ENCODE data around the gene NPIPB4. TPM values are rescaled to one million over a fixed set of nuclear protein-coding genes. Genes with fewer than 3 reads are reported as not detected.
"Not testable (repeated sequence)": the region's sequence is repeated elsewhere in the genome, so short reads cannot be mapped to it uniquely, and the experiment has no call there.

Gene NPIPB4
- polyA plus RNA-seq, 1 experiment, result 16.8 TPM

- ChIA-PET POLR2A (interaction anchor here (1.3 kb wide), 1 partner anchor 133 kb away, joined by 3 read pairs; the partner anchor contains the start of gene UQCRC2), CTCF (interaction anchor here (0.6 kb wide), 1 partner anchor 777 kb away, joined by 6 read pairs; no protein-coding TSS in a partner anchor)
- DNase-seq (ENCODE audit: low read depth, low spot score), result peak; percentile 18
- not testable (repeated sequence) for H3K9me3 ChIP-seq (ENCODE audit: control insufficient read depth, insufficient read depth, low read length); H3K27me3 ChIP-seq (ENCODE audit: control insufficient read depth, insufficient read depth, low read length)
- H3K4me3 ChIP-seq (ENCODE audit: low read depth, low read length), result peak overlapping the region; percentile 65
- H3K27ac ChIP-seq (ENCODE audit: low read depth, low read length), result peak overlapping the region; percentile 73
Measured at GRCh38 chr16:21820028-21820907, 37.3 kb downstream of the NPIPB4 start.

DNA sequence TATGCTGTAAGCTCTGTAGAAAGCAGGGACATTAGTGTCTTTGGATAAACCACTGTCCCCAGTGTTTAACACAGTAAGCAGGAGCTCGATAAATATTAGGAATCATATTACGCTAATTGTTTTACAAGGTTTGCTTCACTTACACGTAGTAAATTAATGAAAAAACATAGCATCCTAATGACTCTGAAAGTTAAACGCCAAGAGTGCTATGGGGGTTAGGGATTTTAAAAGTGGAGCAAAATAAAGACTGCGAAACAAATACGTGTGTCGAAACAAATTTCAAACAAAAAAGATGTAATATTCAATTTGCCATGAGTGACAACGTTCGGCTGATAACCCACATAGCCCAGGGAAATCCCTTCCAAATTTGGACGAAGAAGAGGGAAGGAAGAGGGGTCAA is 37.9 kb downstream of the NPIPB4 start:
- POLR2A ChIA-PET, result interaction anchor here (1.3 kb wide), 1 partner anchor 134 kb away, joined by 3 read pairs; the partner anchor contains the start of gene UQCRC2
- H3K27ac ChIP-seq (ENCODE audit: low read depth, low read length), result not testable (repeated sequence)
- peak overlapping the region; percentile 65 for H3K4me3 ChIP-seq (ENCODE audit: low read depth, low read length)

GRCh38 chr16:21817012-21817411 is 40.5 kb downstream of the NPIPB4 start:
- CTCF ChIA-PET; H3K27me3 ChIP-seq (ENCODE audit: control insufficient read depth, insufficient read depth, low read length); DNase-seq (ENCODE audit: low read depth, low spot score); H3K27ac ChIP-seq (ENCODE audit: low read depth, low read length); POLR2A ChIA-PET; H3K9me3 ChIP-seq (ENCODE audit: control insufficient read depth, insufficient read depth, low read length); H3K4me3 ChIP-seq (ENCODE audit: low read depth, low read length): not testable (repeated sequence)

More for the DNA sequence above, 37.9 kb downstream of the NPIPB4 start:
- H3K27me3 ChIP-seq (ENCODE audit: control insufficient read depth, insufficient read depth, low read length); DNase-seq (ENCODE audit: low read depth, low spot score); CTCF ChIA-PET; H3K9me3 ChIP-seq (ENCODE audit: control insufficient read depth, insufficient read depth, low read length): not testable (repeated sequence)

DNA sequence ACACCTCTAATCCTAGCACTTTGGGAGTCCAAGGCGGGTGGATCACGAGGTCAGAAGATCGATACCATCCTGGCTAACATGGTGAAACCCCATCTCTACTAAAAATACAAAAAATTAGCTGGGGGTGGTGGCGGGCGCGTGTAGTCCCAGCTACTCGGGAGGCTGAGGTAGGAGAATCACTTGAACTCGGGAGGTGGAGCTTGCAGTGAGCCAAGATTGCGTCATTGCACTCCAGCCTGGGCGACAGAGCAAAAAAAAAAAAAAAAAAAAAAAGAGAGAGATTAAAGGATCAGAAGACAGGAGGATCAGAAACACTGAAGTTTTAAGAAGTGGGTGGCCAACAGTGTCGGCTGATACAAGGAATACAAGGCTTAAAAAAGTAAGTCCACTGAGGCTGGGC is 41.9 kb downstream of the NPIPB4 start:
- H3K9me3 ChIP-seq (ENCODE audit: control insufficient read depth, insufficient read depth, low read length); DNase-seq (ENCODE audit: low read depth, low spot score); H3K27ac ChIP-seq (ENCODE audit: low read depth, low read length); H3K27me3 ChIP-seq (ENCODE audit: control insufficient read depth, insufficient read depth, low read length); H3K4me3 ChIP-seq (ENCODE audit: low read depth, low read length); POLR2A ChIA-PET; CTCF ChIA-PET: not testable (repeated sequence)

DNA sequence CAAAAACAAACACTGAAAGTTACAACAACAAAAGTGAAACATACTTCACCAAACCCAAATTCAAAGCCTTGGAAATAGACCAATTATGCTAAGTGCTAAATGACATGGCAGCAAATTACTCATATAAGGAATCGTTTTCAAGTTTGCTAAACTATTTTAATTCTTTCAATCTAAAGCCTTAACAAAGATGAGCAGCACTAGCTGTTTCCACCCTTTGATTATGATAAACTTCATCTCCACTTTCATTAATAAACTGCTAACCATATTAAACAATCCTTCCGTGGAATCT is 55.2 kb downstream of the NPIPB4 start:
- ChIA-PET CTCF (interaction anchor here (0.6 to 1.2 kb wide), 4 partner anchors 24 to 145 kb away, joined by 3 to 10 read pairs (median 6); no protein-coding TSS in a partner anchor), POLR2A (interaction anchor here (0.6 kb wide), 1 partner anchor 108 kb away, joined by 3 read pairs; no protein-coding TSS in a partner anchor)
- H3K27me3 ChIP-seq (ENCODE audit: control insufficient read depth, insufficient read depth, low read length); H3K4me3 ChIP-seq (ENCODE audit: low read depth, low read length); H3K27ac ChIP-seq (ENCODE audit: low read depth, low read length); H3K9me3 ChIP-seq (ENCODE audit: control insufficient read depth, insufficient read depth, low read length); DNase-seq (ENCODE audit: low read depth, low spot score): not testable (repeated sequence)

DNA sequence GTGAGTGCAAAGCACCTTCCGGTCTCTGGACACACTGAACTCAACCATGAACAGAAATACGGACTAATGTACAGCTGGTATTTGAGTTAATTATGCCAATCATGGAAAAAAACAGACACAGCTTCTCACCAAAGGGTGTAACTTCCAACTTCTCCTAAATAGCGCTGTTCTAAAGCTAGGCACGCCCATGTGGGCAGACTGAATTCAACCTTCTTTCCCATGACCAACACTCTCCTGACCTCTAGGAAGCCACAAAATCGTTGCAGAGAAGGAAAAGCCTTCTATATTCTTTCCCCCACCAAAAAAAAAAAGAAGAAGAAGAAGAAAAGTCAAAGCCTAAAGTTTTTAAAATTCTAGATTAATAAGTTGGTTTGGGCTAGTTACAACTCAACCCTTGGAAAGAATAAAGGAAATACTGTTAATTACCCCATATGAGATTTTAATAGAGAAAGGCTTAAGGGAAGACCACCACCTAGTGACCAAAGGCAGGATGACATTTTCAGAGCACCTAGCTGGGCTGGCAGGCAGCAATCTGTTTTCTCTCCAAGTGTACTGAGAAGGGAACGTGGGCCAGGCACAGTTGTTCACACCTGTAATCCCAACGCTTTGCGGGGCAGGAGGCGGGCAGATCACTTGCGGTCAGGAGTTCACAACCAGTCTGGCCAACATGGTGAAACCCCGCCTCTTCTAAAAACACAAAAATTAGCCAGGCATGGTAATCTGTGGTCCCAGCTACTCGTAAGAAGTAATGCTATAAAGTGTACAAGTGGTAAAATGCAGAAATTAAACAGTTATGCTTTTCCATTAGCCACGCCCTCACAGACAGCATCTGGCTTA is 55.8 kb downstream of the NPIPB4 start:
- not testable (repeated sequence) for H3K27ac ChIP-seq (ENCODE audit: low read depth, low read length); H3K27me3 ChIP-seq (ENCODE audit: control insufficient read depth, insufficient read depth, low read length); H3K4me3 ChIP-seq (ENCODE audit: low read depth, low read length); H3K9me3 ChIP-seq (ENCODE audit: control insufficient read depth, insufficient read depth, low read length)
- CTCF ChIA-PET, result interaction anchor here (0.6 to 1.2 kb wide), 3 partner anchors 35 to 144 kb away, joined by 3 to 10 read pairs (median 7); no protein-coding TSS in a partner anchor
- POLR2A ChIA-PET, result interaction anchor here (0.6 kb wide), 1 partner anchor 108 kb away, joined by 3 read pairs; no protein-coding TSS in a partner anchor
- peak; percentile 24 for DNase-seq (ENCODE audit: low read depth, low spot score)
- TF ChIP-seq CTCF (IDR thresholded peaks at IDR 0.05; ENCODE audit: low read depth, low read length), result peak; percentile 52

- H3K27me3 ChIP-seq (ENCODE audit: control insufficient read depth, insufficient read depth, low read length); H3K27ac ChIP-seq (ENCODE audit: low read depth, low read length); DNase-seq (ENCODE audit: low read depth, low spot score); POLR2A ChIA-PET; H3K4me3 ChIP-seq (ENCODE audit: low read depth, low read length); CTCF ChIA-PET; H3K9me3 ChIP-seq (ENCODE audit: control insufficient read depth, insufficient read depth, low read length): not testable (repeated sequence)
Measured at GRCh38 chr16:21798601-21799000, 59.0 kb downstream of the NPIPB4 start.

DNA sequence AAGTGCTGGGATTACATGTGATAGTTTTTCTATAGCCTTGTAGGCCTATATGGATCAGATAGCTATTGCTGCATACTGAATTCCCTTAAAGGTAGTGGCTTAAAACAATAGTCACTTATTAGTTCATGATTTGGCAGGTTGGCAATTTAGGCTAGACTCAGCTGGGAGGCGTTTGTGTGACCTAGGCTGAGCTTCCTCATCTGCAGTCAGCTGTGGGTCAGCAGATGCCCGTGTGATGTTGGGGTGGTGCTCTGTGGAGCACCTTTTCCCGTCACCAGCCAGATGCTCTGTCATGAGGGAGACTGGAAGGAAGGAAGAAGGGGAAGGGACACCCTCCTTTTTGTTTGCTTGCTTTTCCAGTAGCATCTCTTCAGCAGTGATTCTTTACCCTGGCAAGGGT is 64.2 kb downstream of the NPIPB4 start:
- H3K9me3 ChIP-seq (ENCODE audit: control insufficient read depth, insufficient read depth, low read length); CTCF ChIA-PET; H3K27ac ChIP-seq (ENCODE audit: low read depth, low read length); H3K27me3 ChIP-seq (ENCODE audit: control insufficient read depth, insufficient read depth, low read length); POLR2A ChIA-PET; DNase-seq (ENCODE audit: low read depth, low spot score); H3K4me3 ChIP-seq (ENCODE audit: low read depth, low read length): not testable (repeated sequence)

GRCh38 chr16:21790506-21790905 is 67.0 kb downstream of the NPIPB4 start:
- POLR2A ChIA-PET; H3K4me3 ChIP-seq (ENCODE audit: low read depth, low read length); H3K9me3 ChIP-seq (ENCODE audit: control insufficient read depth, insufficient read depth, low read length); CTCF ChIA-PET; H3K27me3 ChIP-seq (ENCODE audit: control insufficient read depth, insufficient read depth, low read length); DNase-seq (ENCODE audit: low read depth, low spot score); H3K27ac ChIP-seq (ENCODE audit: low read depth, low read length): not testable (repeated sequence)
